Stimulated activated CD8-positive, alpha-beta memory T cell treated with anti-CD3 and anti-CD28 coated beads, Interleukin-4, amount 100 ng/mL, for 1 hour (primary cell): ENCODE measurements around the gene CBX2.

Source experiments
- DNase-seq, 2 donors: peaks; one replicate each; pipeline ENCODE4 v3.0.0-alpha.2; 2020; ENCODE audit warnings: low read depth in 2 of 2, low spot score in 1 of 2

Gene CBX2

DNA sequence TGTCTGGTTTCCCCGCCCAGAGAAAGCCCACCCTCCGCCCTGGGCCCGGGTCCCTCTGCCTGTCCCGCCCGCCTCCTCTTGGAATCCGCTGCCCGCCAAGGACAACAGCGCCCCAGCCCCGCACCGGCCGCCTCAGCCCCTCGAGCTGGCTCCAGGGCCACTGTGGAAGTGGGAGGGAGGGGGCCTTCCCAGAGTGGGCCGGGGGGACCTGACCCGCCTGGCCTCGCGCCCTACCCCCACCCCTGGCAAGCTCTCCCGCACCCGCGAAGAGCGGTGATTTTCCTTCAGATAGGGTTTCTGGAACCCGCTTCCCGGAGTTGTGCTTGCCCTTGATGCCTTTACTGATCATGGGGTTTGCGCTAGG lies 21.2 kb downstream of the CBX2 start:
- no peak for DNase-seq

- no peak for DNase-seq
Observed at GRCh38 chr17:79799538-79800324, 21.8 kb downstream of the CBX2 start.

- no peak for DNase-seq
Observed at GRCh38 chr17:79800325-79801155, 22.6 kb downstream of the CBX2 start.

GRCh38 chr17:79801156-79802038 lies 23.4 kb downstream of the CBX2 start:
- DNase-seq, result no peak

GRCh38 chr17:79802039-79802735 lies 24.2 kb downstream of the CBX2 start:
- DNase-seq, result no peak

GRCh38 chr17:79802736-79803420 lies 24.9 kb downstream of the CBX2 start:
- no peak for DNase-seq

GRCh38 chr17:79803421-79803996 lies 25.6 kb downstream of the CBX2 start:
- no peak for DNase-seq

DNA sequence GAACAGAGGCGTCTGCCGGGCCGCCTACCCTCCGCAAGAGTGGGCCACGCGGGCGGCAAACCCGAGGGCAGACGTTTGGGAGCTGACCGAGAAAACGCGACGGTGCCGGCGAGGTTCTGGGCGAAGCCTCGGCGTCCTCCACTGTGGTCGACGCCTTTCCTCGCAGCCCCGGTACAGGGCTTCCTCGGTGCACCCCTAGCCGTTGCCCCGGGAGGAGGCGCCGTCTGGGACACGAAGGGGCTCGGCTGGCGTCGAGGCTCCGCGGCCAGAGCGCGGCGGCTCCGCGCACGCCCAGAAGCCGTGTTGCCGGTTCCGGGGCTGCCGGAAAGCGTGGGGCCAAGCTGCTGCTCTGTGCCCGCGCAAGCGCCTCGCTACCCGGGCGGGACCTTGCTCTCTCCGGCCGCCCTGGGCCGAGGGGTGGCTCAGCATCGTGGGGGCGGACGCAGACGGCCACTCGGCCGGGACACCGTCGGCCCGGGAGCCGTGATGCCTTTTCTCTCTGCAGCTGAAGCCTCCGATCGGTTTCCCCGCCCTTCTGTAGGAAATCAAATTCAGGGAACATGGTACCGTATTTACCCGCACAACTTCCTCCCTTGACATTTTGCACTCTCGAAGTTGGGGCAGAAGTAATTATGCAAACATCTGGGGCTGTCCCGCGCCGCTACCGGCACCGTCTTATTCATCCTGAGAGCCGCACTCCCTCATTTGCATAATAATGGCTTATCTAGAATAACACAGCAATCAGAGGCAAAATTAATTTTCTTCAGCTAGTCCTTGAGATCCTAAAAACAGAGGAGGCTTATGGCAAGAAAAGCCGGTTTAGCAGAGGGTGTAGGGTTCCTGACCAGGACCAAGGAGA lies 26.3 kb downstream of the CBX2 start:
- no peak for DNase-seq

- no peak for DNase-seq
Observed at GRCh38 chr17:79804856-79805696, 27.1 kb downstream of the CBX2 start.

GRCh38 chr17:79806446-79806760 lies 28.5 kb downstream of the CBX2 start:
- DNase-seq, result no peak

DNA sequence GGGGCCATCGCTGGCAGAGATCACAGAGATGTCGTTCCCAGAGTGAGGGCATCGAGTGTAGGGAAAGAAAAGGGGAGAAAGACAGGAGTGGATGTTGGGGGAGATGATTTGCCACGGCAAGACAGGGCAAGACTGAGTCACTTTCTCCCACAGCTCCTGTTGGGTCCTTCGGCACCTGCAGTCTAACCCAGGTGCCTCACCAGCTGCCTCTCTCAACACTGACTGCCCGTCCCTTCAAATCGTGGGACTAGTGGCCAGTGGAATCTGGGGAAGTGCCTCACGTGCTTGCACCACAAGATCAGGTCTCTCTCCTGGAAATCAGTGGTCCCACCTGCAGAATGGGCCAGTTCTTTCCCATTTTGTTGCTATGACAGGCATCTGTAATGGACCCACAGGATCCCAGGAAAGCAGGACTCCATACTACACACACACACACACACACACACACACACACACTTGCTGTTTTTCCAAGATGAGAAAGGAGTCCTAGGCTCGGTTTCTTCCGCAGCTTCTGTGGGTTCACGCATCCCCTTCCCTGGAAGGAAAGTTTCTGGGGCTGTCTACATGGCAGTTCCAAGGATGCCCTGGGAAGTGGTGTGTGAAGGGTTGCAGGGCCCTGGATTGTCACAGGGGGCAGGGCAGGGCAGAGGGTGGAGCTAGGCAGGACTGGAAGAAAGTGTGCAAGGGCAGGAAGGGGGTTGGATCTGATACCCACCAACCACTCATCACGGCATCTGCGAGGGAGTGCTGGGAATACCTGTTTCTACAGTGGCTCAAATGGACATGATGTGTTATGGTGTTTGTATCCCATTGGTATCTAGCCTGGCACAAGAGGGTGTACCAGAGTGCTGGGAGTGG lies 29.1 kb downstream of the CBX2 start:
- DNase-seq, result no peak

DNA sequence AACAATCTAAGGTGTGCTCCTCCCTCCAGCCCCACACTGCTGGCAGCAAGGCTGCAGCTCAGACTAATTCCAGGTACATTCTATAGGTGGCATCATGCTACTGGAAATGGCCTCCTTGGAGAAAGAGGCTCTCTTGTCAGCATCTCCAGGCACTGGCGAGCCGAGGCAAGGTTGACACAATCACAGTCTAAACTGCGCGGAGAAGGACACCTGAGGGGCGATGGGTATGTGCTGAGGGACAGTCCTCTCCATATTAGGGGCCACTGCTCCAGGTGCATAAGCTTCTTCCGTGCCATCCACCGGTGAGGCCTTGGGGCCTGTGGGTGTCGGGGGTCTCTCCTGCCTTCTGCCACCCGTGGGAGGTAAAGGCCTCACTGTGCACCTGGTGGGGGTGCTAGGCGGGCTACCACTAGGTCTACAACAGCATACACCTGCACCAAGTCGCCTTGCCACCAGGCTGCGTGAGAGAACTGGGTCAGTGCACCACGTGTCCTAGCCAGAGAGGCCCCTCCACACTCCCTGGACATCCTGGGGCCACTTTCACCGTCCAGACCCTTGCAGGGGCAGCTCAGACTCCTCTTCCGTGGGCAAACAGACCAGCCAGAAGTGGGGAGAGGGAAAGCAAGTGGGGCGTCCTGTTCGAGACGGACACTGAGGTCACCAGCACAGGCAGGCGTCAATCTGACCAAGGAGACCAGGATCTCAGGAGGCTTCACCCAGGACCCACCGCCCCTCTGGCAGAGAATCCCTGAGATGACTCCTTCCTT lies 31.0 kb downstream of the CBX2 start:
- DNase-seq, result no peak

GRCh38 chr17:79809530-79810129 lies 31.7 kb downstream of the CBX2 start:
- DNase-seq, result no peak

DNA sequence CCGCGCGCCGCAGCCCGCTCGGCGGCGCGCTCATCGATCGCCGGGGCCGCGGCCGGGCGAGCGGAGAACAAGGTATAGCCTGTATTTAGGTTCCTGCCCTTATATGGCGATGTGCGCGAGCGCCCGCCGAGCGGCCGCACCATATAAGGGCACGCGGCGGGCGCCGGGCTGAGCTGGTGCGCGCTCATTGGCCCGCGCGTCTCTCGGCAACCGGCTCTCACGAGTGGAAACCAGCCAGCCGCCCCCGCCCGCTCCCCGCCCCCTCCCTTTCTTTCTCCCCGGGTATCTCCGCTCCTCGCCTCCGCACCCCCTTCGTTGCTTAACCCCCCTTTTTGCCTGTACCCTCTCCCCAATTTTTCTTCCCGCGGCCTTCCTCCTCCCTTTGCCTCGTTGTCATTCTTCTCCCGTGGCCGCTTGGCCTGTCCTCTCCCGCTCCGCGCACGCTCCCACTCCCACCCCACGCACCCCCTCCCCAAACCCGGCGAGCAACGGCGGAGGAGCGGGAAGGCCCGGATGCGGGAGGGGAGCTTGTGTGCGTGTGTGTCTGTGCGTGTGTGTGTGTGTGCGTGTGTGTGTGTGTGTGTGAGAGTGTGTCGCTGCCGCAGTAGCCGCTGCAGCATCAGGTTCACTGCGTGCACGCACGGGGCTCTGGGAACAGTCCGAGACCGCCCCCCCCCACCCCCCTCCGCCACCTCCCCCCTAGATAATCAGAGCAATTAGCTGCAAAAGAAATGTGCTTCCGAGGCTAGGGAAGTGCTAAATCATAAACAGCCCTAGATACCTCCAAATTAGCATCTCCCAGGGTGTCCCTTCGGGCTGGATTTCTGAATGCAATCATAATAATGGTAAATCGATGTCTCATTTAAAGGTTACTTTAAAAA lies 32.4 kb downstream of the CBX2 start:
- peak in 1 of 2 donors; percentile 63 for DNase-seq
